GM12801 (cell line): ENCODE data around the gene GALNT14.

Experiments used
- CTCF ChIP-seq: IDR thresholded peaks from one replicate; pipeline ENCODE4 v1.5.1; 2011; ENCODE audit warnings: control low read depth; ENCODE audit not compliant: insufficient read length; ENCODE audit errors: extremely low read depth

The GALNT14 gene

DNA sequence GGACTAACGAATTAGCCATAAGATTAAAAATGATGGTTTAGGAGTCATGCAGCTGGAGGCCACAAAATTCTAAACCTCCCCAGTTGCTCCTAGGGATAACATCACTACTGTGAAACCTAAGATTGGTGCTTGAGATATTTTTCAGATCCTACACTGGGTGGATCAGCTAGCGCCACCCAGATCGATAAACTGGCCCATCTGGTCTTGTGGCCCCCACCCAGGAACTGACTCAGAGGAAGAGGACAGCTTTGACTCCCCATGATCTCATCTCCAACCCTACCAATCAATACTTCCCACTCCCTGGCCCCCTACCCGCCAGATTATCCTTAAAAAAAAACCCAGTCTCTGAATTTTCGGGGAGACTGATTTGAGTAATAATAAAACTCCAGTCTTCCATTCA lies 5.5 kb downstream of the GALNT14 start:
- no peak for TF ChIP-seq CTCF

DNA sequence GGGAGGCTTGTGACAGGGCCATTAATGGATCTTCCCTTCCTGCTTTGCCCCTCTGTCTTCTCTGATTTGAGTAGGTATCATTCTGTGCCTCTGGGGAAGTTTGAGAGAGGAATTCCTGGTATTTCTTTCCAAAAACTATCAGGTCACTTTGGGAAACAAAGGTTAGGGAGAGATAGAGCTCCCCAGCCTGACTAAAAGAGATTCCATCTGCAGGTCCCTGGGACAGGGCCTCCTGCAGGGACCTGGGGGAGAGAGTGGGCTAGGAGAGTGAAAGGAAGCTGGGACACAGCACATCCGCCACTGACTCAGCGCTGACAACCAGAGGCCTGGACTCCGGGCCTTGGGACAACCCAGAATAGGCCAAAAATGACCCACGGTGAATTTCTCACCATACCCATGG lies 6.4 kb downstream of the GALNT14 start:
- TF ChIP-seq CTCF: no peak

GRCh38 chr2:31129375-31130171 lies 8.7 kb downstream of the GALNT14 start:
- TF ChIP-seq CTCF: no peak

DNA sequence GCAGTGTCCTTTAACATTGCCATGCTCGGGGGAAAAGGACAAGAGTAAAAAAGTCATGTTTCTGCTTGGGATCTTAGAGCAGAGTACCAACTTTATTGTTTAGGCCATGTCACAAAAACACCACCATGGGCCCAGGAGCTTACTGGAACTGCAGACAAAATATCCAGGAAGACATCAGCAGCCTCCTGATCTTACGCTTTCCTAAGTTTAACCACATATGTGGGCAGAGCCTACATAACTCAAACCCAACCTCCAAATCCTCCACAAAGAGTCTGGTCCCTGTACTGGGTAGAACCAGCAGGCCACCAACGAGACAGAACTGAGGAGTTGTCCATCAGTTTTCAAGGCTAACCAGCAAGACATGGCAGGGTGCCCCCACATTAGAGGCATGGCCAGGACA lies 10.3 kb downstream of the GALNT14 start:
- TF ChIP-seq CTCF: no peak

- TF ChIP-seq CTCF: no peak
These were observed 12.1 kb downstream of the GALNT14 start for GRCh38 chr2:31125918-31126695.

DNA sequence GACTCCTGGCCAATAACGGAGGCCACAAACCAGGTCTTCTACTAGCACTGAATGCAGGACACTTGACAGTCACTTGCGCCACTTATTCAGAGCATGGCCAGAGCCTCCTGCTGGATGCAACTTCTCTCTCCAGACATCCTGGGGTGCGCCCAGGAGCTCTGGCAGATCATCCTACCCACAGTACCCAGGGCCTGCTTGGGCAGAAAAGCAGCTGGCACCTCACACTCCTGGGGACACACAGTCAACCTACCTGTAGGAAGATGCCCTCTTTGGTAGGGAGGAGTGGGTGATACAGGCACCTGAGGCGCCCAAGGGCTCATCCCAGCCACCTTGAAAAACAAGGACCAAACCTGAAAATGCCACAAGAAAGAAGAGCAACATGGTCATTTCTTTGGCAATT lies 13.3 kb downstream of the GALNT14 start:
- TF ChIP-seq CTCF: no peak

DNA sequence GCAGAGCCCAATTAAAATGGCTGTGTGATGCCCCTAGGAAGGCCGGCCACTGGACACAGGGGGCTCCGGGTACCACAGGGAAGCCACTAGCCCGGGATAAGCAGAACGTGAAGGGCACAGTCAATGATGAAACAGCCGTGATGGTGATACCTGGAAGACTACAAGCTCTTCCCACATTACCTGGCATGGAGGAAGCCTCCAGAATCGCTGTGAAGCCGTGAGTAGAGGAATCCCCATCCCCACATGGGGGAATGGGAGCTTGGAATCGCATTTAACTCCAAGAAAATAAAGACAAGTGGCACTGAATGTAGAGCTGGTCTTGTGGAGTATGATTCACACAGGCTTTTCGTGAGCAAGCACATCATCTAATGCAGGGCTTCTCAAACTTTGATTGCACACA lies 16.1 kb downstream of the GALNT14 start:
- TF ChIP-seq CTCF: no peak
